ENCODE measurements around the gene PLAGL1.

The PLAGL1 gene

DNA sequence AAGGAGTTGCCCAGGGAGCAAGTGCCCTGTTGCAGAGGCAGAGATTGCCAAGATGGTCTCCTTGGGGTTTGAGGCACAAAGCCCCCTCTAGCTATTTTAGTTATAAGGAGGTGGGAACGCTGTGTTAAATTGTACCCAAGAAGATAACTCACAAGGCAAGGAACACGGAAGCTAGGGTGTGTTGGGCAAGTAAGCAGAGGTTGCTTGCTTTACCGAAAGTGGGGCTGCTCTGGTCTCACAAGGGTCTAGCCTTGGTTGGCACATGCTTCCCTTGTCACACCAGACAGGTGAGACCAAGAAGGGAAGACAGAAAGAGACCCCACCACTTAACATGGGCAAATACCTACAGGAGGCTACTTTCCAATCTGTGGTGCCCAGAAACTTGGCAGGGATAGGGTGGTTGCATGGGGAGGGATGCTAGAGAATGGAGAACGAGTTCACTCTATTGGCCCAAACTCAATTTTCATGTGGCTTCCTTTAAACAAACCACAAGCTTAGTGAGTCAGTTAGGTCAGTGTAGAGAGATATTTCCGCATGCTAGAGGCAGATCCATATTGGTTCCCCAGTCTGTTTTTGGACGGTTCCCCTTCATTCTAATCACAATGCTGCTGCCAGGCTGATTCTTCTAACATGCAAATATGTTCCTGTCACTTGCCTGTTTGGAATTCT lies 42.4 kb downstream of the PLAGL1 start:
- no peak for DNase-seq (ENCODE audit: low spot score)

DNA sequence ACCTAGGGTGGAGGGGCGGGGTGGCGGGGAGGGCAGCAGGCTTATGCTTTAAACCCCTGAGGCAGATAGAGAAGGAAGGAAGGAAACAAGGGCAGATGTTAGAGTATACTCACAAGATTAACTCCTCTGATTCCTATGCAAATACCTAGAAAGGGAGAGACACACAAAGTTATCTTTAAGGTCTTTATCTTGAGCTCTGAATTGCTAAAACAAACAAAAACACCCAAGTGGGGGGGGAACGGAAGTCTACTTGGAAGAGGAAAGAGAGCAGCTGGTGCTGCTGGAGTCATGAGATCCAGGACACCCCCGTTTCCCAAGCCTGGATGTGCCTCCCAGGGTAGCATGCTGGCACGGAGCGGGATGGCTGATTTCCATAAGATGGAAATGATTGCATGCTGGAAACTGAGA lies 43.4 kb downstream of the PLAGL1 start:
- no peak for DNase-seq (ENCODE audit: low spot score)

DNA sequence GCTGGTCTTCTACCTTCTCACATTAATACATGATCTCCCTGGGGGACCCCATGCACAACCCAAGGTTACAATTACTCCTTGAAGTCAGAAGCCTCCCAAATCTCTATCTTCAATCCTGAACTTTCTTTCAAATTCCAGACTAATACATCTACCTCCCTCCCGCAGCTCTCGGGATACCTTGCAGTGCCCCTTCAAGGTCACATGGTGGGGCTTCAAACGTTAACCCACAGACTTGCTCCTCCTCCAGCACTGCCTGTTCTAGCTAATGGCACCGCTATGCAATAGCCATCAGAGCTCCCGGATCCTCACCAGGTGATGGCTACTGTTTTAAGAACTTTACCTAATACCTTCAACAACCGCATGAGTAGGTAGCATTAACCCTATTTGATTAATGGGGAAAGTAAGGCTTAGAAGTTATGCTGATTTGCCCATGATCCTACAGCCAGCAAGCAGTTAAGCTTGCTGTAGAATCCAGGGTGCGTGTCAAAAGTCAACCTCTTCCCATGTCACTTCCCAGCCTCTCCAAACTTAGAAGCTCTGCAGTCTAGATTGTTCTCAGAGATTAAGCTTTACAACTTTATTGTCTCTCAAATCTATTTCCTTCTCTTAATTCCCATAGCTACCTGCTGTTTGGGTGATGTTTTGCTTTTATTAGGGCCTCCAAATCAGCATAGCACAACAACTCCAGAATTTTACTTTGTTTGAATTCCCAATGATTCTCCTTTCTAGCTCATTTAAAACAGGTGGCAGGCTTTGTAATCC lies 44.7 kb downstream of the PLAGL1 start:
- no peak for DNase-seq (ENCODE audit: low spot score)

DNA sequence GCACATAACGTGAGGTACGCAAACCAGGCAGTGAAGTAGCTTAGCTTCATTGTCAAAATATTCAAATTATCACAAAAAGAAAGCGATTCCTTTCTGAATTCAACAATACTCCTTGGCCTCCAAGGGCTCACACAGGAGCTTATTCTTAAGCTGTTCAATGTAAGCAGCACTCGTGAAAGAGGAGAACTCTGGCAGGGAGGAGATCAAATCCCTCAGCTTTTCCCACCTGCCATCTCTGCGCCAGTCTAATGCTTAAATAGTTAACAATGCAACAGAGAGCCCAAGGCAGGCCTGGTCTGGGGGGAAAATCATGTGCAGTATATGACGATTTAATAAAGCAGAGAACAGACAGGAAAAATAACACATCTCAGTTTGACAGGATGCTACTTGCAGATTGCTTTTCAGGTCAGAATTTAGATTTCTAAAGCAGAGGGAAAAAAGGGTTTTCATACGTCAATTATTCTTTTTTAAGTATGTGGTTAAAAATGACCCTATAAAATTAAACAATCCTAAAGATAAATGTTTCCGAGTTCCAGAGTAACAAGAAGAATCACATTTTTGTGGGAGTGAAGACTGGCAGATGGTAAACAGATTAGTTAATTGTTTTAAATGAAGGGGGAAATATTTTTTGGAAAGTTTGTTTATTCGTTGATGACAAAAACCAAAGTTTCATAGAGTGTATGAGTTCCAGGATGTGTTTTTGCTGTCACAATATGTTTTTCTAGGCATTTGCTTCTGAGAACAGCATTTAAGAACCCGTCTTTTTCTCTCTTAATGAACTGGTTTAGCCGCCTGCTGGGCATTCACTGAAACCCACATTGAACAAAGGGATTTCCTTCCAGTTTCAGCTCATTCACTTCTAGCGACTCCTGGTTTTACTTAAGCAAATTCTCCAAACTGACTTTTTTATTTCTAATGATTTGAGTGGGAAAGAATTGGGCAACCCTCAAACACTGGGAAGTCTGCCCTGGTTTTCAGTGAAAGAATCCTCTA lies 45.9 kb downstream of the PLAGL1 start:
- DNase-seq (ENCODE audit: low spot score) = peak; percentile 7

DNA sequence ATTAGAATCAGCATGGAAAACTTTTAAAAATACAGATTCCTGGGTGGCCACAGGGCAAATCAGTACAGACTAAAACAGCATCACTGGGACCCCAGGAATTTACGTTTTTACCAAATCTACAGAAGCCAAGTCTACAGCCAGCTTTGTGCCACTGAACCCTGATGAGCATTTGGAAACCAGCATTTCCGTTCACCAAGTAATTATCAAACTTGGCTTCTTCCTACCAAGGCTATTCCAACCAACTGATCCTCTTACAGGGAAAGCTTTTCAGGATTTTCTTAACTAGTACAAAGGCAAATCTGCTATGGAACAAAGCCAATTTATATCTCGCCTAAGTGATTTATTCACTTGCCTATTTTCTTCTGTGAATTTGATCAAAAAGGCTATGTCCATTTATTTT lies 47.0 kb downstream of the PLAGL1 start:
- no peak for DNase-seq (ENCODE audit: low spot score)

DNA sequence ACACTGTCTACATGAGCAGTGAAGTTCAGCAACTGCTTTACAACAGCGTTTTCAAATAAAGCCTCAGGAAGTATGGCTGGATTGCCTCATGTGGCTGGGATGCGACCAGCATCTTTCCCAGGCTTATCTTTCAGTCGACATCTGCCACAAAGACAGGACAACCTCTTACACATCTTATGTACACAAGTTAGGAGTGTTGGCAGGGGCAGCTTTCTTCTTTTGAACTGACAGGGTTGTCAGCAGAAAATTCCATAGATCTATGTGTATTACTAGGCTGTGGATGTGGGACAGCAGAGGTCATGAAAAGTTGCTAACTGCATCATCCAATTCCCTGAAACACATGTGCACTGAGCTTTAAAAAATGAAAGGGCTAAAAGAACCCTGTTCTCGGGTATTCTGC lies 48.1 kb downstream of the PLAGL1 start:
- no peak for DNase-seq (ENCODE audit: low spot score)

DNA sequence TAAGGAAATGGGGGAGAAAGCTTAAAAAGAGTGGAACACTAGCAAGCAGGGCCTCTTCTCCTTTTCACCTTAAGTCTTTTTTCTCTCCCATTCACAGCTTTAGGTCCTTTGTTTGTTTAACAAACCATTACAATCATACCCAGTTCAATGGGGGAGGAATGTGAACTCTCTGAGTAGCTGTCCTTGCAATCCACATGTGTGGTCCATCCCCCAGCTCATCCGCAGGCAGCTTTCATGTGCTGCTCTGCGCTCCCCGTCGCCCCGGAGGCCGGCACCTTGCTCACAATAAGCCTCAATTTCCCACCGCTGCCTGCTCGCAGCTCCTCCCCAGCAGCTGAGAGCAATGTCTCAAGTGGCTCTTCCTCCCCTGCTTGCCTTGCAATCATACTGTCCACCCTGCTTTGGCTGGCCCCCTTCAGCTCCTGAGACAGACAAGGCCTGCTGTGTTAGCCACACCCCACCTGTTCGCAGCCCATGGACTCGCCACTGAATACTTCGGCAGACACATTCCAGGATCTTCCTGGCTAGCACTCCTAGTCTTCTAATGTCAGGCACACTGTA lies 49.1 kb downstream of the PLAGL1 start:
- DNase-seq (ENCODE audit: low spot score) = no peak

DNA sequence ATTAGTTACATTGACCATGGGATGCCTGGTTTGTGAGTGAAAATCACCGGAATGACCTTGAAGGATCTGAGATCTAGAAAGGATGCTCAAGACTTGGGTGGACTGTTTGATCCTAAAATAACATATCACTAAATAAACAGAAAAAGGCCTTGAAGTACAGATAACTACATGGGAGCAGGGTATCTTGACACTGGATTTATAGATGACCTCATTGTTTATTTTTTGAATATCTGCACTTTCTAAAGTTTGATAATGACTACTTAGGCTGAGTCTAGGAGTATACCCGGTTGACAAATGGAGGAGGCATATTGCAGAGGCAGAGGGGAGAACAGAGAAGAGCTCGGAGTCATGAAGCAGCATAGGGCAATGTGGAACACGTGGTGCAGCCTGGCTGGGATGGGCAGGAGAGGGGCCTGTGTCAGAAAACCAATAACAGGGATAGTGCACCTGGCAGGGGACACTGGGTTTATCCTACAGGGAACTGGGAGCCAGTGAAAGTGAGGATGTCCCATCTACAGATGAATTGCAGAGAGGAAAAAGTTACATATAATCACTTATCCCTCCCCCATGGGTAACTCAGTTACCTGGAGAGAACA lies 50.3 kb downstream of the PLAGL1 start:
- no peak for DNase-seq (ENCODE audit: low spot score)

DNA sequence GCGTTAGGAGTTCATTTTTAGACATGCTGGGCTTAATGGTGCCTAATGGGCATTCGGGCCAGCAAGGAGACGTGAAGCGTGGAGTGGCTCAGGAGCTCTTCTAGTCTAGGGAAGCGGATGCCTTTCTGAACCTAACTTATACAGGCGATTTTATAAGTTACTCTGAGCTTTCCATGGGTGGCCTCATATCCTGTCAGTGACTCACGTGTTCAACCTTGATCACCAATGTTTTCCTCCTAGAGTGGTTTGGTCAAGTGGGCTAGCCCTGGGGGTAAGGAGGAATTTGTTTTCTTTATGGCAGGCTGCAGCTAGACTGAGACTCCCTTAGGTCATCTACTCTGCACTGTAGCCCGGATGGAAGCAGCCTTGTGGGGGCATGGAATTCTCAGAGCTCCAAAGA lies 52.1 kb downstream of the PLAGL1 start:
- no peak for DNase-seq (ENCODE audit: low spot score)

DNA sequence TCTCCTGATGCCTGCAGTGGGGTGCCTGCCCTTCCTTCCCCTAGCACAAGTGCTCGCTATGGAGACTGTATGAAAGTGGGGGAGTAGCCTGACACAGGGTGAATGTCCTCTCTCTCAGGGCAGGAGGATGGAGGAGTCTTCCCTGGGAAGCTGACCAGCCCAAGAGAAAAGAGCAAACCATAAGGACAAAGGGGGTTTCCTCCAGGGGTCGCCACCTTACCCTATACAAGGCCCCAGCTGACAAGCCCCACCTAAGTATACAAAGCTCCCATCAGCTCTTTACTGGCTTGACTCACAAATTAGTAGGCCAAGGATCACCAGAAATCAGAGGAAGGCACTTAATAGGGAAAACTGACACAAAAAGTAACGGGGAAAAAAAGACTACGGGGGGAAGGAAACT lies 54.1 kb downstream of the PLAGL1 start:
- DNase-seq (ENCODE audit: low spot score) = no peak

DNA sequence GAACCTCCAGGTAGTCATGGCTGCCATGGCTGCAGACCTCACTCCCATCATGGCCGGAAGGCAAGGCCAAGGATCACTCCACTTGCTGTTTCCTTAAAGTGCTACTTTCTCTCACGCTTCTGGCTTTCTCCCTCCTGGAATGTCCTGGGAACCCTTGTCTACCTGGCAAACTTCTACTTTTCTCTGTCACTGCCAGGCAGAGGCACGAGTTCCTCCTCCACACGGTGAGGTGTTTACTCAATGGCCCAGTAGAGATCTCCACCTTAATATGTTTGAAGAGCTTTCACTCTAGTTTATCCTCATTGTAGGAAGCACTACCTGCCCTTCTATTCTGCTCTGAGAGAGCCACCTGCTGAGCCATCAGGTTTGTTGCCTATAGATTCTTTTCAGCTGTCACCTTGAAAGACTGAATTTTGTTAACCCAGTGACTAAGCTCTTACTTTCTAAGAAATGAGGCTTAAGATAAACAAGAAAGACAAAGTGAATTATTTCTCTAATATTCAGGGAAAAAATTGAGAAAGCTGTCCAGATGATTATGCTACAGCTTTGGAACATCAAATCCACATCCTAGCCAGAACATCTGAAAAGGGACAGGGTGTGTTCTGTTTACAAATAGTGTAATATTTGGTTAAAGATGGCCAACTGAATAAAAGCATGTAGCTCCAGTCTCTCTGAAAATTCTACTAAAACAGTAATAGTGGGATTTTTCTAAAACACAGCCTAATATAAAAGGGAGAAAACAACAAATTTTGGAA lies 54.9 kb downstream of the PLAGL1 start:
- no peak for DNase-seq (ENCODE audit: low spot score)

DNA sequence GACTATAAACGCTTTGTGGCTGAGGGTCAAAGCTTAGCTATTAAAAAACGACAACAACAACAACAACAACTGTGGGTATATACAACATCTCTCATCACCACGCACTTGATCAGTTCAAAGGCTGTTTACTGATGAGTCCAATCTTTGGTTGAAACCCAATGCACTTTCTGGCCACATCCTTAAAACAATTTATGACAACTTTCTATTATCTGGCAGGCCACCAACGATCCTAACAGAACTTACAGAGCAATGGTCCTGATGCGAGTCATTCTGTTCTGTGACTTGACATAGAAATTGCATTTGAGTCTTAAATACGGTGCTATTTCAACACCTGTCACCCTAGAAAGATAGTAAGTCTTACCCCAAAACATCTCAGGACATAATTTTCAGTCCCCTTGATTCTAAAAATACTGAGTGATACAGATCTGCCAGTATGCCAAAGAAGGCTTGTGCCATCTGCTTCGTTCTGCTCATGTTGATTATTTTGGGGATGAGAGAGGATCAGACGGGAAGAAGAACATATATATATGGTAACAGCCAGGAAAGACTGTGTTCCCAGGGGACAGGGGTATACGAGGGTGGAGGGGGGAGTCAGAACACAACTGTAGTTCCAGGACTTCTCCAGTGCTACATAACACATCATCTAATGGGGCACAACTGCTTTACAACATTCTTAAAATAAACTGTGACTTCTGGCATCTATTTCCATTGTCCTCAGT lies 55.8 kb downstream of the PLAGL1 start:
- no peak for DNase-seq (ENCODE audit: low spot score)

DNA sequence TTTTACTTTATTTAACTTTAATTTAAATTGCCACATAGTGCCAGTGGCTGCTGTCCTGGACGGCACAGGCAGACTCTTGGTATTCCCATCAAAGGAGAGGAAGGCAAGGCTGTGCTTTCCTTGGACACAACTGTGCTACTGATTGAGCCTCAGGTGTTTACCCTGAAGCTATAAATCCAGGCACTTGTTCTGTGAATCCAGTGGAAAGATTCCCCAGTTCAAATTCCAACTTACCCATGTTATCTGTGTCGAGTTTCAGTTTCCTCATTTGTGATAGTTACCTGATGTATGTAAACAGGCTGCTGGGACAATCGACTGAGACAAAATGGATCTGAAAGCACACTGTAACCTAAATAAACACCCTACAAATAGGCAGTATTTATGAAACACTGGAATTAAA lies 57.2 kb downstream of the PLAGL1 start:
- DNase-seq (ENCODE audit: low spot score) = no peak

DNA sequence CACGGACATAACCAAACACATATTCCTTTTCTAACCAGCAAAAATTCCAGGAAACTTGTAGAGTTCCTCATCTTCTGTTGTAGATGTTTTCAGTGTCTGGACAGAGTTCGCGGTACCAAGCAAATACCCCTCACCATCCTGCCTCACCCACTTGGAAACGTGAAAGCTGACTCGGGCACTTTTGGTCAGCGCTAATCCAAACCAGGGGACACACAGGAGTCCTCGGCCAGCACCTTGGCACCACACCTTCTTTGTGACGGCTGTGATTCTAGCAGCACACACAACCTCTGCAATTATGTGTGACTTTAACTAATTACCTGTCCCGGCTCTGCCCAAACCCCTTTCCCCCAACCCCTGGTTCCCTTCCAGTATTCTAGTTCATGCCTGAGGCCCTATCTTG lies 58.1 kb downstream of the PLAGL1 start:
- no peak for DNase-seq (ENCODE audit: low spot score)

DNA sequence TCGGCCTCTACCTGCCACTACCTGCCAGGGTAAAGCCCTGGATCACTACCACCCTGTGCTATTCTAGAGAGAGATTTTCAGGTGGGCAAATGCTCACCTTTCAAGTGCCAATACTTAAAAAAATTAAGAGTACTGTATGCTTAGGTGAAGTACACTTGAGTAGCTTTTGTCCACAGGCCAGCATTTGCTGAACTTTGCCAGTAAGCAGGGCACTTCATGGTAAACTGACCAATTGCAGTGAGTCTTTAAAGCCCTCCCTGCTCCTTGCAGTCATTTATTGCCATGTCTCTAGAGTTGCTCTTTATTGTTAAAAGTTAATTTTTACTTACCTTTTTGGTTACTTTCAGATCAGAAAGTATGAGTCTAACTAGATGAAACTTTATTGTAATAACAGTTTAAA lies 58.5 kb downstream of the PLAGL1 start:
- DNase-seq (ENCODE audit: low spot score) = no peak

DNA sequence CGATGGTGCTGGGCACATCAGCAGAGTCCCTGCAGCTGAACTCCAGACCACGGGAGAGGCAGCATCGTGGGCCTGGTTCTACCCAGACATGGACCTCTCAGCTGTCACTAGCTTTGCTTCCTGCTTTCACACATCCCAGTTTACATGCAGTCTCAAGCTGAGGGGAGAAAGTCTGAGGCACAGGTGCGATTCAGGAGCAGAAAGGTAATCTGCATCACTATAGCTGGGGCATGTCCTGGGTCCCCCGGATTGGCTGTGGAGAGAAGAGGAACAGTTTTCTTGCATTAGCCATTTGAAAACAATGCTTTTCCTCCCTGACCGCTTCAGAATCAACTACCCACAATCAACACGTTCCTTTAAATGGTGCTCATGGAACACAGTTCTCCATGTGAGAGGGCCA lies 59.9 kb downstream of the PLAGL1 start:
- no peak for DNase-seq (ENCODE audit: low spot score)

DNA sequence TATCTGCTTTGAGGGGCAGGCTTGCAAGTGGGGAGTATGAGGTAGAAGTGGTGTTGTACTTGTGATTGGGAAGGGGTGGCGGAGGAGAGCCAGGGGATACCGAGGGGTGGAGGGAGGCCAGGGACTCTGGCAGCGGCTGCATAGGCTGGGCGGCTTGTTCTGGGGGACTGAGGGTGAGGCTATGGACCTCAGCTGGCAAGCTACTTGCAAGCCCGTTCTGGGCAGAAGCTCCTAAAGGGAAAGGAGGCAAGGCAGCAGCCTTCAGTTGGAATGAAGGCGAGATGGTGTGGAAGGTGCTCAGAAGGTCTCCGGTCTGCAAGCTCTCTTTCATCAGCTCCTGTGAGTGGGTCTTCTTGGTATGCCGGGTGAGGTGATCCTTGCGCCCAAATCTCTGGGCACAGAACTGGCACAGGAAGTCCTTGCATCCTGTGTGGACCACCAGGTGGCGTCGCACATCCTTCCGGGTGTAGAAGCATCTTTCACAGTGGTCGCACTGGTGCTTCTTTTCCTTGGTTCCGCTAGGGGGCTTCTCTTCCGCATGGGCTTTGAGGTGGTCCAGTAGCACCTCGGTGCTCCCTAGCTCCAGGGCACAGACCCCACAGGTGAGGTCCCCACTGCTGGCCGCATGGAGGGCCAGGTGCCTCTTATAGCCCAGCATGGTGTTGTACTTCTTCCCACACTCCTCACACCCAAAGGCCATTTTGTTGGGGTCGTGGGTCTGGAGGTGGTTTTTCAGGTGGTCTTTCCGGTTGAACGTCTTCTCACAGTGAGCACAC lies 66.0 kb downstream of the PLAGL1 start:
- peak; percentile 51 for DNase-seq (ENCODE audit: low spot score)

DNA sequence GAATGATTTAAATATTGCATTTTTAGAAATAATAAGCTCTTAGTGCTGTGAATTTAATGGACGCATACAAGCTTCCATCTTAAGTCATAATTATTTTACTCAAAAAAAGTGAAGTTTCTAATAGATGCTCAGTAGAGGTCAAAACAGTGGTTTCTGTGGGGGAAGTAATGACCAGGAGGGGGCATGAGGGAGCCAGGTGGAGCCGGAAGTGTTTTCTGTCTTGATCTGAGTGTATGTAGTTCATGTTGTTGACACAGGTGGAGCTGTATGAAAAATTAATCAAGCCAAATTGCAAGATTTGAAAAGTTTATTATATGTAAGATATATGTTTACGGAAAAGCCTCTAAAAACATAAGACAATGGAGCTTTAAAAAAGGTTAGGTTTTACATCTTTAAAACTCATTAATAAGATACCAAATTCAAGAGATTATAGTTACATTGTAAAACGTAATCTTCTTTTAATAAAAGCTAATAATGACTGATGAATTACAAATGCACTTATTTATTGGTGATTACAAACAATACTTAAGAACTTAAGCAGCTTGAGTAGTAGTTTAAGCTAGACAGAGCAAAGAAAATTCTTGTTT lies 68.0 kb downstream of the PLAGL1 start:
- DNase-seq (ENCODE audit: low spot score) = peak; percentile 48

DNA sequence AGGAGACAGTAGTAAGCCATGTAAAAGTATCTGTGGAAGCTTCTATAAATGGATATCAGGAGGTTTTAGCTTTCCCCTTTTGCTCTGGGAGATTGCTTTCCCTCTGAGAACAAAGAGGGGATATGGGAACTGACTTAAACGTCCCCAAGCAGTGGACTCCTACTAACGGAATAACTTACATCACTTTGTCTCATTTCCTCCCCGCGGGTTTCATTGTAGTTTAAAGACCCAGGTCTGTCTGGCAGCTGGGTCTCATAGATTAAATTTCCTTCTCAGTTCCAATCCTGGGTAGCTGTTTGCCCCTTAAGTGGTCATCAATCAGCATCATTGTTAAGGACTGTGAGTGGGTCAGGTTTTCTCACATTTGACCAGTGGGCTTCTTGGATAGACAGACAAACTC lies 68.7 kb downstream of the PLAGL1 start:
- DNase-seq (ENCODE audit: low spot score) = no peak

DNA sequence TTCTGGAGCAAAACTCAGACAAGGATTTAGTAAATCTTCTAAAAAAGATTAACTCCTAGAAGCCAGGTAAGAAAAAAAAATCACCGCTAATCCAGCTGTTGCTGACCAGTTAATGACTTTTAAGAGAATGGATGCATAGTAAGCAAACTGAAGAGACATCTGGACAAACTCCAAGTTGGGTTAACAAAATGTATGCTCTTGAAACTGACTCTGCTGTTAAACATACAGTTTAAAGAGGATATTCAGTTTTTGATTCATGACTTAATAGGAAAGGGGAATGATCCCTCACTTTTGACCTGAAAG lies 70.4 kb downstream of the PLAGL1 start:
- DNase-seq (ENCODE audit: low spot score) = no peak

Measured in COLO829 (cell line).